HepG2 (cell line): Measurements from ENCODE around the gene NSF. TPM values are rescaled to one million over a fixed set of nuclear protein-coding genes. Genes with fewer than 3 reads are reported as not detected.

Source experiments
- ARID3A ChIP-seq: IDR thresholded peaks from 2 replicates; pipeline ENCODE4 v1.6.1; 2012; ENCODE audit warnings: low read depth, low read length, improper control_type of control experiment
- ATF3 ChIP-seq: sonication (generic); formaldehyde crosslinking; IDR thresholded peaks from 2 replicates; pipeline ENCODE4 v1.4.0; 2020; ENCODE audit warnings: missing genetic modification reagents
- FOXA1 ChIP-seq, 2 experiments: fragments of 450-650 bp in 1 of 2; sonication (generic) in 1 of 2; formaldehyde crosslinking in 1 of 2; IDR thresholded peaks; 2 replicates each; pipeline versions ENCODE4 v1.4.0 to v1.6.1; 2016 to 2020; ENCODE audit warnings: missing genetic modification reagents in 1 of 2
- FOXA3 ChIP-seq: IDR thresholded peaks from 2 replicates; pipeline ENCODE4 v1.6.1; 2016; ENCODE audit warnings: missing genetic modification reagents, missing compliant biosample characterization
- FOXK1 ChIP-seq: sonication (generic); formaldehyde crosslinking; IDR thresholded peaks from 2 replicates; pipeline ENCODE4 v1.4.0; 2020; ENCODE audit warnings: low read depth, missing genetic modification reagents, borderline replicate concordance
- FOXP4 ChIP-seq: sonication (generic); formaldehyde crosslinking; IDR thresholded peaks from 2 replicates; pipeline ENCODE4 v1.4.0; 2020; ENCODE audit warnings: missing genetic modification reagents
- JUNB ChIP-seq: sonication (generic); formaldehyde crosslinking; IDR thresholded peaks from 2 replicates; pipeline ENCODE4 v1.8.0; 2022; ENCODE audit warnings: missing genetic modification reagents, mild to moderate bottlenecking, borderline replicate concordance
- JUND ChIP-seq: sonication (generic); formaldehyde crosslinking; IDR thresholded peaks from 2 replicates; pipeline ENCODE4 v1.8.0; 2022; ENCODE audit warnings: mild to moderate bottlenecking, missing genetic modification reagents
- NFE2L2 ChIP-seq: fragments of 150-350 bp; IDR thresholded peaks from 2 replicates; pipeline ENCODE4 v1.6.1; 2014; ENCODE audit warnings: low read length
- PAXIP1 ChIP-seq: sonication (generic); formaldehyde crosslinking; conservative IDR thresholded peaks from 2 replicates; pipeline ENCODE4 v1.4.0; 2020; ENCODE audit warnings: mild to moderate bottlenecking, missing genetic modification reagents, moderate library complexity
- RARA ChIP-seq: IDR thresholded peaks from 2 replicates; pipeline ENCODE4 v1.6.1; 2016; ENCODE audit warnings: missing genetic modification reagents, missing compliant biosample characterization
- TBX2 ChIP-seq: sonication (generic); formaldehyde crosslinking; IDR thresholded peaks from 2 replicates; pipeline ENCODE4 v1.5.0; 2020; ENCODE audit warnings: missing genetic modification reagents, mild to moderate bottlenecking, borderline replicate concordance
- THAP9 ChIP-seq: sonication (generic); formaldehyde crosslinking; IDR thresholded peaks from 2 replicates; pipeline ENCODE4; 2020; ENCODE audit warnings: missing genetic modification reagents, mild to moderate bottlenecking, borderline replicate concordance
- ZNF282 ChIP-seq: fragments of 450-650 bp; IDR thresholded peaks from 2 replicates; pipeline ENCODE4 v1.6.1; 2018; ENCODE audit not compliant: partially characterized antibody
- polyA plus RNA-seq, 8 experiments: library from polyadenylated mRNA; depleted of rRNA in 3 of 8; stranded (reverse) in 7 of 8; unstranded in 1 of 8; fragments of >200 nt; fragmentation: Illumina TruSeq in 4 of 8; extraction: Trizol in 4 of 8; gene quantifications; 2 replicates each; pipeline versions ENCODE4 v1.2.1 to v1.2.3, GENCODE V29; 2011 to 2016; ENCODE audit warnings: low read depth in 4 of 8, missing spikeins in 1 of 8, mixed read lengths in 1 of 8; ENCODE audit not compliant: insufficient read depth in 1 of 8
- total RNA-seq, 5 experiments: library from RNA; depleted of rRNA; stranded (reverse); fragments of >200 nt; fragmentation: Illumina TruSeq; extraction: Trizol; gene quantifications; 2 replicates each; pipeline ENCODE4 v1.2.3, GENCODE V29; 2016; ENCODE audit warnings: low read depth in 1 of 5

Gene NSF
- total and polyA plus RNA-seq, 2 of the 13 experiments (the other 11 are each of a cell fraction or from before 2014, with no cell fraction given): 21.9 to 37.8 TPM

GRCh38 chr17:46758614-46759013, 168.1 kb downstream of the NSF start (continued):
- TF ChIP-seq FOXA1 (IDR thresholded peaks at IDR 0.05) (peak; percentile 87), FOXA1 (CRISPR knock-in tag; IDR thresholded peaks at IDR 0.05) (peak; percentile 80), ARID3A (peak; percentile 91), RARA (CRISPR knock-in tag) (0 out of 2 replicates have a peak, but pooled peaks have one; percentile 4), FOXP4 (CRISPR knock-in tag) (peak; percentile 93), FOXA3 (CRISPR knock-in tag) (peak; percentile 92), ATF3 (CRISPR knock-in tag) (peak; percentile 66; the same call in 1 of the 2 replicates), NFE2L2 (peak; percentile 77; the same call in 1 of the 2 replicates), ZNF282 (no peak), FOXK1 (CRISPR knock-in tag) (peak; percentile 45; the same call in 1 of the 2 replicates), JUNB (CRISPR knock-in tag) (peak; percentile 69; the same call in 1 of the 2 replicates), THAP9 (CRISPR knock-in tag) (no peak), TBX2 (0 out of 2 replicates have a peak, but pooled peaks have one; percentile 36), PAXIP1 (CRISPR knock-in tag) (0 out of 2 replicates have a peak, but pooled peaks have one; percentile 37), JUND (CRISPR knock-in tag) (peak; percentile 79)
